Loucy (cell line): Measurements from ENCODE around the gene SNX8.

ENCODE experiments used
- H2AFZ ChIP-seq: fragments of 200-600 bp; sonication (generic); 2 replicates; pipeline ENCODE4 v1.6.0; 2016; ENCODE audit warnings: antibody characterized with exemption, mild to moderate bottlenecking, low read length, moderate library complexity
- H3F3A ChIP-seq: fragments of 200-600 bp; 2 replicates; pipeline ENCODE4 v1.6.0; 2016; ENCODE audit warnings: antibody characterized with exemption, low read depth, mild to moderate bottlenecking
- H3K27me3 ChIP-seq: fragments of 200-600 bp; sonication (generic); 2 replicates; pipeline ENCODE4 v1.6.1; 2014; ENCODE audit warnings: low read length, mild to moderate bottlenecking; ENCODE audit not compliant: insufficient read depth, poor library complexity, severe bottlenecking
- H3K36me3 ChIP-seq: fragments of 200-600 bp; sonication (generic); 2 replicates; pipeline ENCODE4 v1.6.1; 2016; ENCODE audit warnings: low read length; ENCODE audit not compliant: insufficient read depth
- H3K4me1 ChIP-seq: fragments of 200-600 bp; sonication (generic); 2 replicates; pipeline ENCODE4 v1.5.1; 2014; ENCODE audit warnings: low read length, mild to moderate bottlenecking; ENCODE audit not compliant: insufficient read depth, poor library complexity, severe bottlenecking
- H3K4me2 ChIP-seq: fragments of 200-600 bp; sonication (generic); 2 replicates; pipeline ENCODE4 v1.6.0; 2014; ENCODE audit warnings: antibody characterized with exemption, low read length, low read depth, mild to moderate bottlenecking; ENCODE audit not compliant: poor library complexity, severe bottlenecking
- H3K4me3 ChIP-seq: fragments of 200-600 bp; sonication (generic); 2 replicates; pipeline ENCODE4 v1.5.1; 2014; ENCODE audit warnings: low read length, mild to moderate bottlenecking, mixed read lengths; ENCODE audit not compliant: poor library complexity, severe bottlenecking
- H3K79me2 ChIP-seq: fragments of 200-600 bp; sonication (generic); 2 replicates; pipeline ENCODE4 v1.6.1; 2014; ENCODE audit warnings: low read length; ENCODE audit not compliant: insufficient read depth
- H3K9ac ChIP-seq: fragments of 200-600 bp; sonication (generic); 2 replicates; pipeline ENCODE4 v1.6.0; 2014; ENCODE audit warnings: mild to moderate bottlenecking, low read depth, low read length, moderate library complexity; ENCODE audit not compliant: poor library complexity, severe bottlenecking
- H3K9me2 ChIP-seq: fragments of 200-600 bp; sonication (generic); replicated peaks from 2 replicates; pipeline ENCODE4 v1.6.1; 2016; ENCODE audit warnings: low read depth, low read length, mixed read lengths
- H3K9me3 ChIP-seq: fragments of 200-600 bp; sonication (generic); 2 replicates; pipeline ENCODE4 v1.6.1; 2014; ENCODE audit warnings: mild to moderate bottlenecking, antibody characterized with exemption, low read length, low read depth; ENCODE audit not compliant: insufficient read depth
- H4K20me1 ChIP-seq: fragments of 200-600 bp; sonication (generic); 2 replicates; pipeline ENCODE4 v1.6.0; 2014; ENCODE audit warnings: antibody characterized with exemption, low read length, mild to moderate bottlenecking; ENCODE audit not compliant: insufficient read depth, poor library complexity, severe bottlenecking
- CTCF ChIP-seq: fragments of 200-600 bp; sonication (generic); conservative IDR thresholded peaks from 2 replicates; pipeline ENCODE4 v1.5.1; 2014; ENCODE audit warnings: mild to moderate bottlenecking, antibody characterized with exemption, low read length
- EZH2phosphoT487 ChIP-seq: fragments of 200-600 bp; IDR thresholded peaks from 2 replicates; pipeline ENCODE4 v1.6.1; 2018; ENCODE audit warnings: antibody characterized with exemption, mild to moderate bottlenecking, moderate library complexity, borderline replicate concordance

Gene SNX8

GRCh38 chr7:2296832-2297231, 17.4 kb downstream of the SNX8 start:
- Histone ChIP-seq H3F3A (no peaks in the 10 kb centered on the region), H3K9ac (no peak overlapping the region), H3K4me1 (no peaks in the 10 kb centered on the region), H2AFZ (no peak overlapping the region), H3K9me3 (no peaks in the 10 kb centered on the region), H3K4me2 (no peak overlapping the region), H3K27me3 (no peaks in the 10 kb centered on the region), H3K36me3 (no peaks in the 10 kb centered on the region), H3K79me2 (peaks cover 6% of the 10 kb centered on the region; the same call in 1 of the 2 replicates), H4K20me1 (no peaks in the 10 kb centered on the region), H3K9me2 (no peaks in the 10 kb centered on the region), H3K4me3 (no peak overlapping the region)
- no peak for TF ChIP-seq CTCF
- TF ChIP-seq EZH2phosphoT487, result no peak

- no peaks in the 10 kb centered on the region for H4K20me1 ChIP-seq
- TF ChIP-seq CTCF (no peak), EZH2phosphoT487 (no peak)
- H3F3A ChIP-seq, result no peaks in the 10 kb centered on the region
- no peaks in the 10 kb centered on the region for H3K9me3 ChIP-seq
- no peaks in the 10 kb centered on the region for H3K9me2 ChIP-seq
- no peaks in the 10 kb centered on the region for H3K4me1 ChIP-seq
- no peaks in the 10 kb centered on the region for H3K27me3 ChIP-seq
- H3K79me2 ChIP-seq, result peaks cover 6% of the 10 kb centered on the region; the same call in 1 of the 2 replicates
- no peak overlapping the region for H3K9ac ChIP-seq
- H3K4me3 ChIP-seq, result no peak overlapping the region
- H3K36me3 ChIP-seq, result no peaks in the 10 kb centered on the region
- H2AFZ ChIP-seq, result no peak overlapping the region
- no peak overlapping the region for H3K4me2 ChIP-seq
These were observed 18.2 kb downstream of the SNX8 start for GRCh38 chr7:2295936-2296620.

- Histone ChIP-seq H2AFZ (no peak overlapping the region), H3K4me1 (no peaks in the 10 kb centered on the region), H3K27me3 (no peaks in the 10 kb centered on the region), H3K9ac (no peak overlapping the region), H3K36me3 (no peaks in the 10 kb centered on the region), H3K79me2 (no peaks in the 10 kb centered on the region; the same call in 1 of the 2 replicates), H4K20me1 (no peaks in the 10 kb centered on the region), H3K4me3 (no peak overlapping the region), H3K9me3 (no peaks in the 10 kb centered on the region), H3K9me2 (no peaks in the 10 kb centered on the region), H3K4me2 (no peak overlapping the region), H3F3A (no peaks in the 10 kb centered on the region)
- no peak for TF ChIP-seq CTCF
- TF ChIP-seq EZH2phosphoT487, result no peak
These were observed 23.4 kb downstream of the SNX8 start for GRCh38 chr7:2290877-2291276.
